Measurements from ENCODE around the gene RTN4RL2.

DNA sequence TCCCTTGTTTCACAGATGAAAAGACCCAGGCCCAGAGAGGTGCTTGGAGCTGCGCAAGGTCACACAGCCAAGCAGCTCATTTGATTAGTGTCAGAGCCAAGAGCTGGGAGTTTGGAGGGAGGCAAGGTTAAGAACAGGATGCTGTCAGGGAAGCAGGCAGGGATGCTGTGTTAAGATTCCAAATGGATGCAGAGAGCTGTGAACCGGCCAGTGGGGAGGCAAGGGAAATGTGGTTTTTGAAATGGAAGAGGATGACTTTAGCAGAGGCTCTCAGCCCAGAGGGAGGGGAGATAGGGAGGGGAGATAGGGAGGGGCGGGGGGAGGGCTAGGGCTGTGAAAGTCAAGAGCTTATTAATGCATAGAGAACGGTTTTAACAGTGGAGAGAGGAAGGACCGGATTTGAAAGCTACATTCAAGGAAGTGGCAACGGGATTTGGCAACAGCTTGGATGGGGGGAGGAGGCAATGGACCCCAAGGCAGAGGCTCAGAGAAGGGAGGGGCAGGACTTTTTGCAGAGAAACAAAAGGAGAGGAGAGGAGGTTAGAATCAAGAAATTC is 13.0 kb downstream of the RTN4RL2 start:
- TF ChIP-seq, protein P1, sequence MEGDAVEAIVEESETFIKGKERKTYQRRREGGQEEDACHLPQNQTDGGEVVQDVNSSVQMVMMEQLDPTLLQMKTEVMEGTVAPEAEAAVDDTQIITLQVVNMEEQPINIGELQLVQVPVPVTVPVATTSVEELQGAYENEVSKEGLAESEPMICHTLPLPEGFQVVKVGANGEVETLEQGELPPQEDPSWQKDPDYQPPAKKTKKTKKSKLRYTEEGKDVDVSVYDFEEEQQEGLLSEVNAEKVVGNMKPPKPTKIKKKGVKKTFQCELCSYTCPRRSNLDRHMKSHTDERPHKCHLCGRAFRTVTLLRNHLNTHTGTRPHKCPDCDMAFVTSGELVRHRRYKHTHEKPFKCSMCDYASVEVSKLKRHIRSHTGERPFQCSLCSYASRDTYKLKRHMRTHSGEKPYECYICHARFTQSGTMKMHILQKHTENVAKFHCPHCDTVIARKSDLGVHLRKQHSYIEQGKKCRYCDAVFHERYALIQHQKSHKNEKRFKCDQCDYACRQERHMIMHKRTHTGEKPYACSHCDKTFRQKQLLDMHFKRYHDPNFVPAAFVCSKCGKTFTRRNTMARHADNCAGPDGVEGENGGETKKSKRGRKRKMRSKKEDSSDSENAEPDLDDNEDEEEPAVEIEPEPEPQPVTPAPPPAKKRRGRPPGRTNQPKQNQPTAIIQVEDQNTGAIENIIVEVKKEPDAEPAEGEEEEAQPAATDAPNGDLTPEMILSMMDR (IDR thresholded peaks at IDR 0.05; ENCODE audit: low read length), result no peak
- no peak for TF ChIP-seq EZH2 (IDR thresholded peaks at IDR 0.05; ENCODE audit: borderline replicate concordance, low read length)
